Measurements from ENCODE around the gene ZBTB7A.

DNA sequence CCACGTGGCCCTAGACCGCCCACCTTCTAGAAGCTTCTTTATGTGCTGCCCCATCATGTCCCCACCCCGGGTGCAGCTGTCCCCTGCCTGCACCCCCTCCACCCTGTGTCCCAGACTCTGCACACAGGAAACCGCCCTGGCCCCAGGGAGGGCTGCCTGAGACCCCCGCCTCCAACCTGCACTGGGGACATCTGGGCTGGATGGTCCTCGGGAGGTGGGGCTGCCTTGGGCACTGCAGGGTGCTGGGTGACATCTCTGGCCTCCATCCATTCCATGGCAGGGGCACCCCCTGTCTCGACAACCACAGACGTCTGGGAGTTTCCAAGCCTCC, 17.8 kb upstream of the ZBTB7A start:
- TF ChIP-seq CTCF (IDR thresholded peaks at IDR 0.05; ENCODE audit: low read depth, low read length) (no peak), POLR2A (IDR thresholded peaks at IDR 0.05; ENCODE audit: extremely low read depth, insufficient read length) (no peak)

Data from NB4 (cell line).